Measurements from ENCODE around the gene CAMKV. TPM values are rescaled to one million over a fixed set of nuclear protein-coding genes. Genes with fewer than 3 reads are reported as not detected.

CAMKV gene
- total RNA-seq, 1 experiment from 2014 or later = 13.1 TPM

DNA sequence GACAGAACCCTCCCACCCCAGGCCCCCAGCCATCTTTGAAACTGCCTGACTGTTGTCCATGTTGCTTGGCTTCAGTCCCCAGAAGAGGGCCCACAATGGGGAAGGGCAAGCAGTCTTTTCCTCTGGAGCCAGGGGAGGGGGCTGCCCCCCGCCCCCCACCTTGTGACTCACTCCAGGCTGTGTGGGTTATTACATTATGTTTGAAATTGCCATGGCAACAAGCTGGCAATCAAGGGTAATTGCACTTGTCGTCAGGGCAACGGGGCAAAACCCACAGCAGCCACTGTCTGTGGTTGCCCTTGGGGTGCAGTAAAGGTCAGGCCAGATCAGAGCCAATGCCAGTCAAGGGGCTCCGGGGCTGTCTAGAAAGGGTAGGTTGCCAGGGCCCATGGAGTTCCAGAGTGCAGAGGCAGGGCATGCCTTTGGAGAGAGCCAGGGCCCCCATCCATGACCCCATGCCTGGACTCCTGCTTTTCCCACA lies 3.1 kb upstream of the CAMKV start:
- intact Hi-C loops (cut with micrococcal nuclease; ENCODE audit: unreplicated experiment) = loop anchor here (1.0 kb wide), 3 partner anchors 17 to 33 kb away; partner anchors contain the start of gene TRAIP
- no peak overlapping the region for H3K4me3 Mint-ChIP-seq (ENCODE audit: unreplicated experiment)
- ChIA-PET CTCF (interaction anchor here (0.6 to 1.5 kb wide), 4 partner anchors 31 to 55 kb away, joined by 3 to 7 read pairs (median 4); no protein-coding TSS in a partner anchor), POLR2A (interaction anchor here (0.5 kb wide), 1 partner anchor 106 kb away, joined by 4 read pairs; no protein-coding TSS in a partner anchor)
- TF ChIP-seq, protein P1, sequence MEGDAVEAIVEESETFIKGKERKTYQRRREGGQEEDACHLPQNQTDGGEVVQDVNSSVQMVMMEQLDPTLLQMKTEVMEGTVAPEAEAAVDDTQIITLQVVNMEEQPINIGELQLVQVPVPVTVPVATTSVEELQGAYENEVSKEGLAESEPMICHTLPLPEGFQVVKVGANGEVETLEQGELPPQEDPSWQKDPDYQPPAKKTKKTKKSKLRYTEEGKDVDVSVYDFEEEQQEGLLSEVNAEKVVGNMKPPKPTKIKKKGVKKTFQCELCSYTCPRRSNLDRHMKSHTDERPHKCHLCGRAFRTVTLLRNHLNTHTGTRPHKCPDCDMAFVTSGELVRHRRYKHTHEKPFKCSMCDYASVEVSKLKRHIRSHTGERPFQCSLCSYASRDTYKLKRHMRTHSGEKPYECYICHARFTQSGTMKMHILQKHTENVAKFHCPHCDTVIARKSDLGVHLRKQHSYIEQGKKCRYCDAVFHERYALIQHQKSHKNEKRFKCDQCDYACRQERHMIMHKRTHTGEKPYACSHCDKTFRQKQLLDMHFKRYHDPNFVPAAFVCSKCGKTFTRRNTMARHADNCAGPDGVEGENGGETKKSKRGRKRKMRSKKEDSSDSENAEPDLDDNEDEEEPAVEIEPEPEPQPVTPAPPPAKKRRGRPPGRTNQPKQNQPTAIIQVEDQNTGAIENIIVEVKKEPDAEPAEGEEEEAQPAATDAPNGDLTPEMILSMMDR (IDR thresholded peaks at IDR 0.05; ENCODE audit: insufficient read depth in 1 of 2, low read depth in 1 of 2, low read length in 1 of 2, severe bottlenecking in 1 of 2, unreplicated experiment in 1 of 2) = no peak
- no peaks in the 10 kb centered on the region for H3K9me3 Mint-ChIP-seq (ENCODE audit: unreplicated experiment)
- no TSS peak for BruUV-seq (replicated peaks)
- peak overlapping the region; percentile 65 for H3K27ac Mint-ChIP-seq (ENCODE audit: unreplicated experiment)
- DNase-seq = peak in 1 of 2 experiments; percentile 25
- Histone ChIP-seq H3K36me3 (ENCODE audit: control insufficient read depth, insufficient read depth, low read length) (no peaks in the 10 kb centered on the region), H3K4me1 (peaks cover 41% of the 10 kb centered on the region), H3K9me3 (no peaks in the 10 kb centered on the region), H3K4me3 (ENCODE audit: low read depth, low read length) (no peak overlapping the region), H3K27me3 (replicated peaks; ENCODE audit: control insufficient read depth, insufficient read depth, low read length) (no peaks in the 10 kb centered on the region)
- no peaks in the 10 kb centered on the region for H3K36me3 Mint-ChIP-seq (ENCODE audit: insufficient read depth, unreplicated experiment)
- no peaks in the 10 kb centered on the region for H3K27me3 Mint-ChIP-seq (ENCODE audit: insufficient read depth, unreplicated experiment)
- H3K4me1 Mint-ChIP-seq (ENCODE audit: low read depth, unreplicated experiment) = peaks cover 13% of the 10 kb centered on the region

GRCh38 chr3:49871531-49872153 lies 1.9 kb upstream of the CAMKV start:
- no TSS peak for BruUV-seq (replicated peaks)
- DNase-seq = no peak
- Mint-ChIP-seq H3K36me3 (ENCODE audit: insufficient read depth, unreplicated experiment) (no peaks in the 10 kb centered on the region), H3K27ac (ENCODE audit: unreplicated experiment) (peak overlapping the region; percentile 65), H3K27me3 (ENCODE audit: insufficient read depth, unreplicated experiment) (no peaks in the 10 kb centered on the region), H3K4me3 (ENCODE audit: unreplicated experiment) (no peak overlapping the region), H3K9me3 (ENCODE audit: unreplicated experiment) (no peaks in the 10 kb centered on the region), H3K4me1 (ENCODE audit: low read depth, unreplicated experiment) (peaks cover 13% of the 10 kb centered on the region)
- TF ChIP-seq, protein P1 (IDR thresholded peaks at IDR 0.05; ENCODE audit: insufficient read depth in 1 of 2, low read depth in 1 of 2, low read length in 1 of 2, severe bottlenecking in 1 of 2, unreplicated experiment in 1 of 2) = no peak
- ChIA-PET POLR2A (interaction anchor here (0.6 kb wide), 1 partner anchor 14 kb away, joined by 3 read pairs; no protein-coding TSS in a partner anchor), CTCF (no interaction called here)
- peaks cover 41% of the 10 kb centered on the region for H3K4me1 ChIP-seq
- intact Hi-C loops (cut with micrococcal nuclease; ENCODE audit: unreplicated experiment) = no loop called here
- H3K36me3 ChIP-seq (ENCODE audit: control insufficient read depth, insufficient read depth, low read length) = no peaks in the 10 kb centered on the region
- no peak overlapping the region for H3K4me3 ChIP-seq (ENCODE audit: low read depth, low read length)
- no peaks in the 10 kb centered on the region for H3K27me3 ChIP-seq (replicated peaks; ENCODE audit: control insufficient read depth, insufficient read depth, low read length)
- no peaks in the 10 kb centered on the region for H3K9me3 ChIP-seq

GRCh38 chr3:49868862-49869466 lies 742 bp downstream of the CAMKV start:
- TF ChIP-seq, protein P1 (IDR thresholded peaks at IDR 0.05; ENCODE audit: insufficient read depth in 1 of 2, low read depth in 1 of 2, low read length in 1 of 2, severe bottlenecking in 1 of 2, unreplicated experiment in 1 of 2) = no peak
- intact Hi-C loops (cut with micrococcal nuclease; ENCODE audit: unreplicated experiment) = no loop called here
- Mint-ChIP-seq H3K27ac (ENCODE audit: unreplicated experiment) (no peak overlapping the region), H3K36me3 (ENCODE audit: insufficient read depth, unreplicated experiment) (no peaks in the 10 kb centered on the region), H3K9me3 (ENCODE audit: unreplicated experiment) (no peaks in the 10 kb centered on the region), H3K4me3 (ENCODE audit: unreplicated experiment) (peak overlapping the region; percentile 59), H3K4me1 (ENCODE audit: low read depth, unreplicated experiment) (peaks cover 13% of the 10 kb centered on the region), H3K27me3 (ENCODE audit: insufficient read depth, unreplicated experiment) (no peaks in the 10 kb centered on the region)
- BruUV-seq (replicated peaks) = no TSS peak
- CTCF ChIA-PET = no interaction called here
- Histone ChIP-seq H3K4me1 (peaks cover 29% of the 10 kb centered on the region), H3K4me3 (ENCODE audit: low read depth, low read length) (peak overlapping the region; percentile 63), H3K27me3 (replicated peaks; ENCODE audit: control insufficient read depth, insufficient read depth, low read length) (no peaks in the 10 kb centered on the region), H3K36me3 (ENCODE audit: control insufficient read depth, insufficient read depth, low read length) (no peaks in the 10 kb centered on the region), H3K9me3 (no peaks in the 10 kb centered on the region)
- peak in 1 of 2 experiments; percentile 28 for DNase-seq
- POLR2A ChIA-PET = no interaction called here
